H7 (cell line): ENCODE results near the gene LINGO3. TPM values are rescaled to one million over a fixed set of nuclear protein-coding genes. Genes with fewer than 3 reads are reported as not detected.

Experiments
- DNase-seq: peaks from one replicate; pipeline ENCODE4 v3.0.0; 2012
- H3K27me3 ChIP-seq: 2 replicates; pipeline ENCODE4 v1.6.0; 2011; ENCODE audit warnings: mild to moderate bottlenecking, low read length; ENCODE audit not compliant: control insufficient read depth, insufficient read depth
- H3K36me3 ChIP-seq: replicated peaks from 2 replicates; pipeline ENCODE4 v1.5.1; 2011; ENCODE audit warnings: low read length; ENCODE audit not compliant: control insufficient read depth, insufficient read depth
- H3K4me3 ChIP-seq: 2 replicates; pipeline ENCODE4 v1.5.1; 2011; ENCODE audit warnings: low read depth, mild to moderate bottlenecking, control low read depth, low read length, moderate library complexity; ENCODE audit not compliant: insufficient read depth
- total RNA-seq: library from RNA; depleted of rRNA; stranded (reverse); fragments of >200 nt; shearing (Covaris generic); gene quantifications from 2 replicates; pipeline ENCODE4 v1.2.3, GENCODE V29; 2014

LINGO3 gene
- total RNA-seq, 1 experiment from 2014 or later: 1.1 TPM

DNA sequence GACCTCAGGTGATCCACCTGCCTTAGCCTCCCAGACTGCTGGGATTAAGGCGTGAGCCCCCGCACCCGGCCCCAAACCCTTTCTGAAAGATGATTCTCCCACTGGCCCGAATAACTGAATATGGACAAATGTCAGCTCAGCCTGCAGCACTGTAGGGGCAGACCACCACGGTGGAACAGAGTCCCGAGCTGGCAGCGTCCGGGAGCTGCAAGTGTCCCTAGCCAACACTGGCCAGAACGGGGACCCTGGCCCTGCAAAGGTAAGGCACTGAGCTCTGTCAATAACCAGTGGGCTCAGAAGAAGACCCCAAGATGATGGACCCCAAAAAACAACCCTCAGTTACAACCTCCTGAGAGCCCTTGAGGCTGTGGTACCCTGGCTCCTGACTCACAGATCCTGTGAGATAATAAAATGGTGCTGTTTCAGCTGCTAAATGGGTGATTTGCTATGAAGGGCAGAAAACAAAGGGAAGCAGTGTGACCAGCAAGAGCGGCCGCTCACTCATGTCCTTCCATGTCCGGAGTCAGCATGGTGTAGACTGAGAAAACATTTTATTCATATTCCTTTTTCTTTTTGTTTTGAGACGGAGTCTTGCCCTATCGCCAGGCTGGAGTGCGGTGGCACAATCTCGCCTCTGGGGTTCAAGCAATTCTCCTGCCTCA lies 18.9 kb upstream of the LINGO3 start:
- Histone ChIP-seq H3K27me3 (no peaks in the 10 kb centered on the region), H3K36me3 (peaks cover 12% of the 10 kb centered on the region), H3K4me3 (no peak overlapping the region)
- no peak for DNase-seq

GRCh38 chr19:2325281-2326046 lies 17.5 kb upstream of the LINGO3 start:
- Histone ChIP-seq H3K27me3 (no peaks in the 10 kb centered on the region), H3K4me3 (no peak overlapping the region), H3K36me3 (peaks cover 12% of the 10 kb centered on the region)
- DNase-seq: no peak

DNA sequence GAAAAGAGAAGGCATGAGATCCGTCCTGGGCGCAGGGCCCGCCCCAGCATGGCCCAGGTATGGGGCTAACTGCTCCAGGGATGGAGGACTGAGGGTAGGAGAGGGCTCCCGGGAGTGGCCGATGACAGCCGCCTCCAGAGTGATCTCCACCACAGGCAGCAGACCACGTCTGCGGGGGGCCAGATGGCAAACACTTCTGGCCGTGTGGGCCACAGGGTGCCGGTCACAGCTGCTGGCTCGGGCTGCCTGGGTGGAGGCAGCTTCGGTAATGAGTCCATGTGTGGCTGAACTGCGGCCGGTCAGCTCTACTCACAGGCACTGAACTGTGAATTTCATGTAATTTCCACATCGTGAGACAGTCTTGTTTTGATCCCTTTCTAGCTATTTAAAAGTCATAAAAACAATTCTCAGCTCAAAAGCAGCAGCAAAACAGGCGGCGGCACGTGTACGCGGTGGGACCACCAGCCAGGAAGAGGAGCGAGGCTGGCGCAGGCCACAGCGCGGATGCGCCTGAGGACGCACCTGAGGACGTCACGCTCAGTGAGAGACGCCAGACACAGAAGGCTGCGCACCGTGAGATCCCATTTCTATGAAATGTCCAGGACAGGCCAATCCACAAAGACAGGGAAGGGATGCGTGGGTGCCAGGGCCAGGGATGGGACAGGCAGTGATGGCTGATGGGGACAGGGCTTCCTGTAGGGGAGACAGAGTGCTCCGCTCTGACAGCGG lies 16.4 kb upstream of the LINGO3 start:
- Histone ChIP-seq H3K36me3 (peaks cover 12% of the 10 kb centered on the region), H3K4me3 (no peak overlapping the region), H3K27me3 (no peaks in the 10 kb centered on the region)
- DNase-seq: no peak

DNA sequence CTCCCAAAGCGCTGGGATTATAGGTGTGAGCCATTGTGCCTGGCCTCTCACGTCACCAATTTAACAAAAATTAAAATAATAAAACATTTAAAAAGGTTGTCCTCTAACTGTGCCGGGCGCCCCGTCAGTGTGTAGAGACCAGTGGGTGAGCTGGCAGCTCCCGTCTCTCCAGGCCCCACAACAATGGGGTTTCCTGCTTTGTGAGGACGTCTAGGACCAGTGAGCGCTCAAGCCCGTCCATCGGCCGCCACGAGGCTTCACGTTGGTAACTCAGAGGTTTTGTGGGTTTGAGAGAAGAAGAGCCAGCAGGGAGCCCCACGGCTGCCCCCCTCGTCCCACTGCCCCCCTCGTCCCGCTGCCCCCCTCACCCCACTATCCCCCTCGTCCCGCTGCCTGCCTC lies 15.8 kb upstream of the LINGO3 start:
- no peak for DNase-seq
- Histone ChIP-seq H3K27me3 (no peaks in the 10 kb centered on the region), H3K36me3 (peaks cover 12% of the 10 kb centered on the region), H3K4me3 (no peak overlapping the region)

- H3K27me3 ChIP-seq: no peaks in the 10 kb centered on the region
- no peak overlapping the region for H3K4me3 ChIP-seq
- peaks cover 9% of the 10 kb centered on the region for H3K36me3 ChIP-seq
- no peak for DNase-seq
Measured at GRCh38 chr19:2321565-2322283, 13.8 kb upstream of the LINGO3 start.

DNA sequence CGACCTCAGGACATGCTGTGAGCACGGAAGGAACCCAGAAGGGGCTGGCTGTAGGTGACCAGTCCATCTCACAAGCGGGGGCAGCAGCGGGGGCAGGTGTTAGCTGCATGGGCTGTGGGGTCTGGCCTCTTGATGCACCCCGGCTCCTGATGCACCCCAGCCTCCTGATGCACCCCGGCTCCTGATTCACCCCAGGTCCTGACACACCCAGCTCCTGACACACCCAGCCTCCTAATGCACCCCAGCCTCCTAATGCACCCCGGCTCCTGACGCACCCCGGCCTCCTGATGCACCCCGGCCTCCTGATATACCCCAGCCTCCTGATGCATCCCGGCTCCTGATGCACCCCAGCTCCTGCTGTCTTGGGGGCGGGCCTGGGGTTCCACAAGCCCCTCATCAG lies 13.0 kb upstream of the LINGO3 start:
- H3K36me3 ChIP-seq: peaks cover 8% of the 10 kb centered on the region

DNA sequence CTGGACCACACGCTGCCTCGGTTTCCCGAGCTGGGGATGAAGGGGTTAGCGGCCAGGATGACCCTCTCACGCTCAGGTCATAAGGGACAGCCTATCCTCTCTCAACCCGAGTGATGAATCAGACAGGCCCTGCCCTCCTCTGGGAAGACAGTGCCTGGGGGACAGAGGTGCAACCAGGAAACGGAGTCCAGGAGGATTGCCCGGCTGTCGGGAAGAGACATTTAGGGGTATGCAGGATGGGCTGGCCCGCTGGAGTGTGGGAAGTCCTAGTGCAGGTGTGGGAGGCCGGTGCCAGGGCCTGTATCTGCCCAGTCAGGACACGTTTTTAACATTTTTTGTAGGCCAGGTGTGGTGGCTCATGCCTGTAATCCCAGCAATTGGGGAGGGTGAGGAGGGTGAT lies 12.1 kb upstream of the LINGO3 start:
- no peak for DNase-seq
- Histone ChIP-seq H3K36me3 (peaks cover 5% of the 10 kb centered on the region), H3K27me3 (no peaks in the 10 kb centered on the region), H3K4me3 (no peak overlapping the region)

More for the DNA sequence above, 13.0 kb upstream of the LINGO3 start:
- no peak overlapping the region for H3K4me3 ChIP-seq
- H3K27me3 ChIP-seq: no peaks in the 10 kb centered on the region
- no peak for DNase-seq

DNA sequence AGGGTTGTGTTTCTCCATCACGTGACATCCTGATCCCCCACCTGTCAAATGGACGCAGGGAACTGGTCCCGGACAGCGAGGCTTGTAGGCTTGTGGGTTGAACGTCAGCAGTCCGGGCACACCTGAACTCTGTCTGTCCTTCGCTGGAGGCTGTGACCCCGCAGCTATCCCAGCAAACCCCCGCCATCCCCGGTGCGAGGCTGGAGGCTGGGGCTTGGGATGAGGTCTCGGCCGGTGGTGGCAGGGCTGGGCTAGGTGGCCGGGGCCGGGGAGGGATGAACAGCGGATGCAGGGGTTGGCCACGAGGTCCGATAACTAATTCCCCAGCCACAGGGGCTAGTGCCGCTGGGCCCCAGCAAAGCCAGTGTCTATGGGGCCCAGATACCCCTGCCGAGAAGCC lies 11.6 kb upstream of the LINGO3 start:
- Histone ChIP-seq H3K27me3 (no peaks in the 10 kb centered on the region), H3K4me3 (no peak overlapping the region), H3K36me3 (peaks cover under 1% of the 10 kb centered on the region)
- no peak for DNase-seq

DNA sequence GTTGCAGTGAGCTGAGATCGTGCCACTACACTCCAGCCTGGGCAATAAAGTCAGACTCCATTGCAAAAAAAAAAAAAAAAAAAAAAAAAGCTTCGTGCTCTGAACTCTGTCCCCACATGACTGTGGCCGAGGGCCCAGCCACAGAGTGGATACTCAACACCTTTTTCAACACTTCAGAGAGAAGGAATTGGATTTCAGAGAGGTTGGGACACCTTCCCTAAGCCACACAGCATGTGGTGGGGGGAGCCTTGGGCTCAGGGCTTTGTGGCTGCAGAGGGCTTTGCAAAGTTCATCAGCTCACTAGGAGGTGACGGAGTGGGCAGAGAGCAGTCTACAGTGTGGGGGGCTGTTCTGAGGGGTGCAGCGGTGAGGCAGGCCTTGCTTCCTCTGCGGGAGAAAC lies 11.0 kb upstream of the LINGO3 start:
- DNase-seq: no peak
- Histone ChIP-seq H3K36me3 (no peaks in the 10 kb centered on the region), H3K4me3 (no peak overlapping the region), H3K27me3 (no peaks in the 10 kb centered on the region)

DNA sequence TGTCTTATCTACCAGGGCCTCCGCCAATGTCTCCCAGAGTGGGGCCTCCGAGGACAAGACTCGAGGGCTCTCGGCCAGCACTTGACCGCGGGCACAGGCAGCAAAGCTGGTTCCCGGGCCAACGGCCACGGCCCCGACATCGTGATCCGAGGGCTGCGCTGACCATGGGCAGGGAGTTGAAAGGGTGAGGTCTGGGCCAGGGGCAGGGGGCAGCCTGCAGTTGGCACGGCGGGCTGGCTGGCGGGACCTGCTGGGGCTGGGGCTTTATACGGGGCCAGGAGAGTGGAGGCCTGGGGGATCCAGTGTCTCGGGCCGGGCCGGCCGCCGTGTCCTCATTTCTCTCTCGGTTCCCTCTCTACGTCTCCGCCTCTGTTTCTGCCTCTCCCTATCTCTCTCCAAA lies 9.8 kb upstream of the LINGO3 start:
- no peaks in the 10 kb centered on the region for H3K36me3 ChIP-seq
- H3K27me3 ChIP-seq: no peaks in the 10 kb centered on the region
- no peak overlapping the region for H3K4me3 ChIP-seq
- no peak for DNase-seq

DNA sequence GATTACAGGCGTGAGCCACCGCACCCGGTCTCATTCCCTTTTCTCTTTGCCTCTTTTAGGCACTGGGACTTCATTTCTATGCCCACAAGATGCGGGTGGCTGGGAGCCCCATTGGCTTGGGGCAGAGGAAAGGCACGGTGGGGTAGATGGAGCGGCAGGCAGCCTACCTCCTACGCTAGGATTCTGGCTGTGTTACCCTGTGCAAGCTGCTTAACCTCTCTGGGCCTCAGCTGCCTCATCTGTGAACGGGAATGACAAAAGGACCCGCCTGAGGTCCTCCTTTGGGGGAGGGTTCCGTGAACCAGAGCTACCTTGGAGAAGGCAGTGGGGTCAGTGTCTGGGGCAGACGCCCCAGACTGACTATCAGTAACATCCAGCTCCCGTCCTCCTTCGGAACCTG lies 9.3 kb upstream of the LINGO3 start:
- H3K36me3 ChIP-seq: no peaks in the 10 kb centered on the region
- H3K27me3 ChIP-seq: no peaks in the 10 kb centered on the region
- H3K4me3 ChIP-seq: no peak overlapping the region
- no peak for DNase-seq

DNA sequence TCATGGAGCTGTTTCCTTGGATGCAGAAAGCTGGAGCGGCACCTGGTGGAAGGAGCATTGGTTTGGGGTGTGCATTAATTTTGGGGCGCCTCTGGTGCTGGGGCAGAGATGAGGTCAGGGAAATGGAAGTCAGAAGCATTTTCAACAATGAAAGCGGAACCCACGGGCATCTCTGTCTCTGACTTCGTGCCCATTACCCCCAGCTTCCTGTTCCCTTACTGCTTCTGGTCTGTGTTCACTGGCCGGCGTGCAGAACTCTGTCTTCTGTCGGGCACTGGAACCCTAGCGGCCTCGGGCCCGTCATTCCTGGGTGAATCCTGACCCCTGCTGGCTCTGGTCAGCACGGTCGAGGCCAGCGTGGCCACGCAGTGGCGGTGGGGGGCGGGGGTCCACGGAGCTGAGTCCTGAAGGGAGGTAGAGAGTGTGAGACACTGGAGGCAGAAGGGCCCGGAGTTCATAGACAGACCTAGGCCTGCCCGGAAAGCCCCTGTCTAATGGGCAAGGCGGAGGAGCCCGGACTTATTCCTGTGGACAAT lies 7.9 kb upstream of the LINGO3 start:
- Histone ChIP-seq H3K36me3 (no peaks in the 10 kb centered on the region), H3K27me3 (no peaks in the 10 kb centered on the region), H3K4me3 (no peak overlapping the region)
- DNase-seq: peak; percentile 91

DNA sequence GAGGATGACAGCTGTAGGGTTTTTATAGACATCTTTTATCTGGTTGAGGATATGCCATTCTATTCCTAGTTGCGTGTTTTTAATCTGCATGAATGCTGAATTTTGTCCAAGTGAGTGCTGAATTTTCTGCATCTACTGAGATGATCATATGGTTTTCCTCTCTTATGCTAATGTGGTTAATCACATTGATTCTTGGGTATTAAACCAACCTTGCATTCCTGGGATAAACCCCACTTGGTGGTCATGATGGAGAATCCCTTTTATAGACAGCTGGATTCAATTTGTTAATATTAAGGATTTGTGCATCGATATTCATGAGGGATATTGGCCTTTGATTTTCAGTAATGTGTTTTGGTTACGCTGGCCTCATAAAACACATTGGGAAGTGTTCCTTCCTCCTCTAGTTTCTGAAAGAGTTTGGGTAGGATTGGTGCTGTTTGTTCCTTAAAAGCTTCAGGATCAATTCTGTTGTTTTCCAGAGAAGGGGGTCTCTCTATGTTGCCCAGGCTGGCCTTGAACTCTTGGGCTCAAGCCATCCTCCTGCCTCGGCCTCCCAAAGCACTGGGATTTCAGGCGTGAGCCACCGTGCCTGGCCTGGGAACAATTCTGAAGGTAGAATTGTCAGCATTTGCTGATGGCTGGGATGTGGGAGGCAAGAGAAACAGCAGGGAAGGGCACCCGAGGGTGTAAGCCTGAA lies 7.3 kb upstream of the LINGO3 start:
- Histone ChIP-seq H3K4me3 (no peak overlapping the region), H3K27me3 (no peaks in the 10 kb centered on the region), H3K36me3 (no peaks in the 10 kb centered on the region)
- no peak for DNase-seq
